HG03196 (cell line): ENCODE measurements around the gene GAS6.
"Not testable (repeated sequence)": the region's sequence is repeated elsewhere in the genome, so short reads cannot be mapped to it uniquely, and the experiment has no call there.

Experiments used
- ATAC-seq: cut with Tn5 transposase; IDR thresholded peaks from one replicate; pipeline ENCODE4 v1.9.1; 2021; ENCODE audit not compliant: unreplicated experiment

GAS6 gene

DNA sequence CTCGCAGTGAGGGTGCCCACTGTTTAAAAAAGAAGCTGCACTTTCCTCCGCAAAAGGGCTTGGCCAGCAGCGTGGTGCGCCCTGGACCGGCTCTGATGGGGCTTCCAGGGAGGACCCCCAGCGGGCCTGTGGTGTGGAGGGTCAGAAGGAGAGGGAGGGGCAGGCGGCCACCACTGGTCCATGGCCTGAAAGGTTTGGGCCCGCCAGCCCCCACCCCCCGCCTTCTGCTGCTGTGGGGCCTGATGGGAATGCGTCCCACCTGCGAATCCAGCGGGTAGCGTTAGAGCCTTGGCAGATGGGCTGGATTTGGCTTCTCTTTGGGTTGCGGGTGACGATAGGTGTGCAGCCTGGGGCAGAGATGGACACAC is 70.2 kb downstream of the GAS6 start:
- no peak for ATAC-seq

DNA sequence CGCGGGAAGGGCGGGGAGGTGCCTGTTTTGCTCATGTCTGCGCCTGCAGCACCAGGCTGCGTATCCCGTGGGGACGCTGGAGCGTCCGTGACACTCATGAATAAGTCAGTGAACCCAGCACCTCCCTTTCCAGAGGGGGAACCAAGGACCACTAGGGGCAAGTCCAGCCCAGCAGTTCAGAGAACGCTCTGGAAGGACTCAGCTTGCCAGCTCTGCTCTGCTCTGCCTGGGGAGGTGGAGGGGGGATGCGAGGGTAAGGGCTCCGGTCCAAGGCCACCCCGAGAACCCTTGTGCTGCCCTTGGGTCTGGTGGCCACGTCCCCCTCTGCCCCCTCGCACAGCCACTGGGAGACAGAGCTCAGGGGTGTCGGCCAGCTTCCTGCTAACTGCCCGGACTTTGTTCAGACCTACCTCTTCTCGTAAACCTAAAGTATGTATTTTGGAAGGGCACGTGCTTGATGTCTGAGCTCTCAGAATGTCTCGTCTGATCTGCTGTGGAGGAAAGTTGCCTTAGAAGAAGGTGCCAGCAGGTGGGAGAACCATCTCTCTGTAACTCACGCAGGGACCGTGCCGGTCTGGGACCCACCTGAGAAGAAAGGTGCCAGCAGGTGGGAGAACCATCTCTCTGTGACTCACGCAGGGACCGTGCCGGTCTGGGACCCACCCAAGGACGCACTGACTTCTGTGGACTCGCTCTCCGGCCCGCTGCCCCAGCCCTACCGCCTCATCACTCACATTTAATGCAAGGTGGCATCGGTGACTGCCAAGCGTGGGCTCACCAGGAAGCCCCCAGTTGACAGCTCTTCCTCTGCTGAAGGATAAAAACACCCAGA is 70.8 kb downstream of the GAS6 start:
- no peak for ATAC-seq

DNA sequence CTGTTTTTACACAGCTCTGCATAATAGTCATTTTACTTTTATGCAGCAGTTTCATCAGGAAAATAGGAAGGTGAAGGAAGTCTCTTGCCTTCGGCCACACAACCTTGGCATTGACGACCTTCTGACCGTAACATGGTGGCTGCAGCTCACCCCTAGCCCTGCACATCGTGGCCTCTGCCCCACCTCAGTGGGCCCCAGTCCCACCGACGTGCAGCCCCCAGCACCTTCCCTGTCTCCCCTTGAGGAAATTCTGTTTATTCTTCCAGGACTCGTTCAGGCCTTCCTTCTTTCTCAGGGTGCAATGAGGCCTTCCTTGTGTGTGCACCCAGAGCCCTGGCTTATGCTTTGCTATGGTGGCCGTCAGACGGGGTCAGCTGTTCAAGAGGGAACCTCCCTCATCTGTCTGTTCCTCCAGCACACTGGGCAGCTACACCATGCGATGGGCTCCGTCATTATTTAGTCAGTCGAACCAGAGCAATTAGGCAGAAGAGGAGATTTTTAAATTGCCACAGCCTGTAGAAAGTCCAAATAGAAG is 71.6 kb downstream of the GAS6 start:
- no peak for ATAC-seq

DNA sequence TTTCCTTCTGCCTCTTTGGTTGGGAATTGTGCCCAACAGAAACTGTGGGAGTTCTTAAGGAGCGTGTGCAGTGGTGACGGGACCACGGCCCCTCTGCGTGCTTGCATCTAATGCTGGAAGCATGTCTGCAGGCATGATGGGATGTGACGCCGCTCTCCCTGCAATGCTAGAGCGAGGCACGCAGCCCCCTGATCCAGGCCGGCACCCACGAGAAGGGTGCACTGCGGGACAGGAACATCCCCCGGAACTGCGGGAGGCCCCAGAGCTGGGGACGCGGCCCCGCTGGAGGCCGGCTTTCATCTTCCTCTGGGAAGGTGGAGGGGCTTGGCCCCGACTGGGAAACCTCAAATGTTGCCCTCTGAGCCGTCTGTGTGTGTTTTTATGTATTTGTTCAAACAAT is 72.1 kb downstream of the GAS6 start:
- no peak for ATAC-seq

DNA sequence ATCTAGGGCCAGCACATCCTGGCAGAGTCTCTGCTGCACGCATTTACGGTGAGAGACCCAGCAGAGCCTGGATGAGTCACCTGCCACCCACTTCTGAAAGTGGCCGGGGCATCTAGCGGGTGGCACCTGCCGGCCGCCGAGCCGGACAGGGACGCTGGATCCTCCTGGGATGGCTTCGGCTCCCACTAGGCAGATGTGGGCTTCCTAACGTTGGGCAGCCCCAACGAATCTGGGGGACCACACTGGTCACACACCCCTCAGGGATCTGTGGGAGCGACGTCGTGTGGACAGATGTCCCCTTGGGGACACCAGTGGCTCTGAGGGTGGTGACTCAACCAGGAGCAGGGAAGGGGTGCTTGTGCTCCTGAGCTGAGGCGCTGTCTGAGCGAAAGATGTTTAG is 72.7 kb downstream of the GAS6 start:
- ATAC-seq, result no peak

DNA sequence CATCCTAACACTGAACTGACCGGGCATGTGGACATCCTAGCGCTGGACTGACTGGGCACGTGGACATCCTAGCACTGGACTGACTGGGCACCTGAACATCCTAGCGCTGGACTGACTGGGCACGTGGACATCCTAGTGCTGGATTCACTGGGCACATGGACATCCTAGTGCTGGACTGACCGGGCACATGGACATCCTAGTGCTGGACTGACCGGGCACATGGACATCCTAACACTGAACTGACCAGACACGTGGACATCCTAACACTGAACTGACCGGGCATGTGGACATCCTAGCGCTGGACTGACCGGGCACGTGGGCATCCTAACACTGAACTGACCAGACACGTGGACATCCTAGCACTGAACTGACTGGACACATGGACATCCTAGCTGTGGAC is 73.9 kb downstream of the GAS6 start:
- not testable (repeated sequence) for ATAC-seq

DNA sequence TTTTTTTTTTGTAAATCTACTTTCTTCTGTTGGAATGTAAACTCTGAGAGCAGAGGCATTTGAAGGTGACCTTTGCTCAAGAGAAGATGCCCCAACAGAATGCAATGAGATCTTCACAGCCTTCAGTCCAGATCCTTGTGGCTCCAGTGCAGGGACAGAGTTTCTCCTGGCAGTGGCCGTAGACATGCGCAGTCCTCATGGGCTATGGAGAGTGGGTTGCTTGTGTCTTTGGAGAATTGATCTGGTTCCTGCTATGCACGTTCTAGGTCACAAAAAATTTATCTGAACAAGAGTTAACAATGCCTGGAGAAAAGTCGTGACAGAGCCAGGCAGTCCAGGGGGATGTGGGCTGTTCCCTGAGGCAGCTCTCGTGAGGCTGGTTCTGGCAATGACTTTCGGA is 74.7 kb downstream of the GAS6 start:
- no peak for ATAC-seq

DNA sequence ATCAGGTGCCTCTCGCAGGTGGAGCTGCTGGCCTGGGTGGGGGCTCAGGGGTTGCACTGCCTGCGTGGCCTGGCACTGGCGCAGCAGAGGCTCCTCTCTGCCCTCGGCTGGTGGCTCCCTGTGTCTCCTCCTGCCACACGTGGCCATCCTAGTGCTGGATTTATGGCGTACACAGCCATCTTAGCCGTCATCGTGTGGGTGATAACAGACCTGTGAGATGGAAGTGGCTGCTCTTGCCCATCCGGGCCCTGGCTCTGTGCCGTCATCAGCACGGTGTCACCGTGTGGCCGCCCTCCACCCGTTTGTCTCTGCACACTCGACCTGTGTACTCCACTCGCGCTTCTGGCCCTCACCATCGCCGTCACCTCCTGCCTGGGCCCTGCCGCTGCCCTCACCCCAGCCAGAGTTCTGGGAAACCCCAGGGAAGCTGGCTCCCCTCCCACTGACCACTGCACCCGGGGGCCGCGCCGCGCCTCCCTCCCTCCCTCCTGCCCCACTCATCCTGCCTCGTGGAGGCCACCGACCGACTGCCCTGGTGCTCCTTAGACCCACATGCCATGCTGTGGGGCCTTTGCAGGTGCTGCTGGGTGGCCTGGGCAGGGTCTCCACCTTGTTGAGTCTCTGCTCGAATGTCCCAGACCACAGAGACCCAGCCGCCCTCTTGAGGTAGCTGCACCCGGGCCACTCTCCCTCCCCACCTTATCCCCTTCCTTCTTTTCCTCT is 75.3 kb downstream of the GAS6 start:
- no peak for ATAC-seq

DNA sequence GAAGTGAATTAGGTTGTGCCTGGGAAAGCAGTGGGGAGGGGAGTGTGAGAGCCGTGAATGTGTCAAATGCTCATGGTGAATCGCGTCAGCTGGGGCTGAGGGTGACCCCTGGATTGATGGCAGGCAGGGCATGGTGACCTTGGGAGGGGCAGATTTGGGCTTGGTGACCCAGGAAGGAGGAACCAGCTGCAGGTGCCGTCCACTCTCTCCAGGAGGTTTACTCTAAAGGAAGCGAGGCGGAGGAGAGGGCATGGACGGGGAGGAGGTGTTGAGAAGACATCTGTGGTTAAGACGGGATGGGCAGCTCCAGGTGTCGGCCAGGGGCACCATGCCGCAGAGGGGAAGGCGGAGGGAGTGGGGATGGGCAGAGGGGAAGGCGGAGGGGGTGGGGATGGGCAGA is 76.2 kb downstream of the GAS6 start:
- no peak for ATAC-seq

DNA sequence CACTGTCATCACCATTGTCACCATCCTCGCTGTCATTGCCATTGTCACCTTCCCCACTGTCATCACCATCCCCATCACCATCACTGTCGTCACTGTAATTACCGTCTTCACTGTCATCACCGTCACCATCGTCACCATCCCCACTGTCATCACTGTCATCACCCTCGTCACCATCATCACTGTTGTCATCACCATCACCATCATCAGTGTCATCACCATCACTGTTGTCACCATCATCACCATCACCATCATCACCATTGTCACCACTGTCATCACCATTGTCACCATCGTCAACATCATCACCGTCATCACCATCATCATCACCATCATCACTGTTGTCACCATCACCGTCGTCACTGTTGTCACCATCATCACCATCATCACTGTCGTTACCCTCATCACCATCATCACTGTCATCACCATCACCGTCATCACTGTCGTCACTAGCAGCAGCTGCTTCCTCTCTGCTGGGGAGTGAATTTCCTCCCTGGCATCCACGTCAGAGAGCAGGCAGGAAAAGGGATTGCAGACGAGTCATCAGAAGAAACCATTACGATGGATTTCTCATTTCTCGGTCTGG is 77.5 kb downstream of the GAS6 start:
- no peak for ATAC-seq

DNA sequence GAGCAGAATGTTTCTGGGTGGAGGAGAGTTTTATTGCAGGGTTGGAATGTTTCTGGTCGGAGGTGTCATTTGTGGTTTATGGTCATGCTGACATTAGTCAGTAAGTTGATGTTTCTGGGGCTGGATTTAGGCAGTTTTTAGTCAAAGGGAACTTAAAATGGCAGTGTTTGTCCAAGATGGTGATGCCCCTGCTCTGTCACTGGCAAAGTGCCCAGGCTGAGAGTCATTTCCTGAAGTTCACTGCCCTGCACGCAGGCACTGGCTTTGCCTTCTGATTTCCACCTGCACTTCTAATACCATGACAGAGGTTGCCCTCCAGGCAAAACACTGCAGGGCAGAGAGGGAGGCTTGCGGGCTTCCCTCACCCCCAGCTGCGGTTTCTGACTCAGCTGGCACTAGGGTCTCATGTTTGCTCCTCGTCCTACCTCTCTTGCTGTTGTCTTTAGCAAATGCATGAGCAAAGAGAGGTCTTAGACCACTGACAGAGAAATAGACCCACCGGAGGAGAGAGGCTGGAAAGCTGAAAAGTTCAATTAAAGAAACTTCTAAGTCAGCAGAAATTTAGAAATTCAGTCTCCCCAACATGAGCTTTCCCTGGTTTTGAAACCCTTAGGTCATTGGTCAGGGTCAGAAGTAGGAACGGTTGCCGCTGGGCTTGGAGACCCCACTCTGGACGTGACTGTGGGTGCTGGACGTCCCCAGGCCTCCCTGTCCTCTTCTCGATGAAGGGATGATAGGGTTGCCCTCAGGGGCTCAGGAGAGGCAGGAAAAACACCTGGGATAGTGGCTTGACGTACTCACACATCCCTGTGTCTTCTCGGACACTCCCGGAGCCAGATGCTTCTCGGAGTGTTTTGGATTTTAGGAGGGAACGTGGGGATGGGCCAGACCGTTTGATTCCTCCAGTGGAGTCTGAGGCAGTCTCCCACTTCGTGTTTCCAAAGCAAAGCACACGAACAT is 78.5 kb downstream of the GAS6 start:
- no peak for ATAC-seq

DNA sequence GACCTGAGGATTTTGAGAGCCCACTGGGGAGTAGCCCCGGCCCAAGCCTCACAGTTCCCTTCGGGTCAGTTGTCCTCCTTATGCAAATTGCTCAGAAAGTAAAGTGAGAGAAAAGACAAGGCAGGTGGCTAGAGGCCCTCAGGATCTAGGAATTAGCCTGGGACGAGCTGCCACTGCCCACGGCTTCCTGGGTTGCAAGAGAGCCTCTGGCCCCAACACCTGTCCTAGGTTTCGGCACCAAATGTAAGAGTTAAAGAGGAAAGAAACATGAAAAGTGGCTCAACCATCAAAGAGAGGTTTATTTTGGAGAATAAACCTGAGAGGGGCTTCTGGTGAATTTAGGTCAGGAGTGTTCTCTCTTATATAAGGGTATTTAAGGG is 79.2 kb downstream of the GAS6 start:
- no peak for ATAC-seq

DNA sequence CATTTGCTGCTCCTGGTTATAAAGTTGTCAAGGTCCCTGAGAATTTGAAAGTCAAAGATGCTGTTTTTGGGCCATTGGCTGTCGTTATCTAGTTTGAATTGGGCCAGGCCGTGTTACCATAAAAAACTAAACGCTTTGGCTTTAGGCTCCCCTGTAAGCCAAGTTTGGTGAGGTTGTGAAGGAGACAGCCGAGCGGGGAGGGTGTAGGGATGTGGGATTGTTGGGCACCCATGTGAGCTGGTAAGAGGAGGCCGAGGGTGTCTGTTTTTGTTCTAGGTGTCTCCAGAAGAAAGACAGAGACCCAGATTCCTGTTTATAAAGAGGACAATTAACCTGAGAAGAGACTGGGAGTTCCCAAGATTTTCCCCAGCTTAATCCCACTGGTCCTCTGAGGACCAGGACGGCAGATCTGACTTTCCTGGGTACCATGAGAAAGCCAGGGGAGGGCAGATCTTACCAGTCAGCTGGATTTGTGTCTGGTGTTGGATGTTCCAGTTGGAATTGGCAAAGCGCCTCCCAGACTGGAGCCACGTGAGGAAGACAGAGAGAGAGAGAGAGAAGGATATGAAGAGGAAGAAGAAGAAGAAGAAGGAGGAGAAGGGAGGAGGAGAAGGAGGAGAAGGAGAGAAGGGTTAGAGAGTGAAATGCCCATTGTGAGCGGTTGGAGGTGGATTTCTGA is 79.8 kb downstream of the GAS6 start:
- no peak for ATAC-seq

DNA sequence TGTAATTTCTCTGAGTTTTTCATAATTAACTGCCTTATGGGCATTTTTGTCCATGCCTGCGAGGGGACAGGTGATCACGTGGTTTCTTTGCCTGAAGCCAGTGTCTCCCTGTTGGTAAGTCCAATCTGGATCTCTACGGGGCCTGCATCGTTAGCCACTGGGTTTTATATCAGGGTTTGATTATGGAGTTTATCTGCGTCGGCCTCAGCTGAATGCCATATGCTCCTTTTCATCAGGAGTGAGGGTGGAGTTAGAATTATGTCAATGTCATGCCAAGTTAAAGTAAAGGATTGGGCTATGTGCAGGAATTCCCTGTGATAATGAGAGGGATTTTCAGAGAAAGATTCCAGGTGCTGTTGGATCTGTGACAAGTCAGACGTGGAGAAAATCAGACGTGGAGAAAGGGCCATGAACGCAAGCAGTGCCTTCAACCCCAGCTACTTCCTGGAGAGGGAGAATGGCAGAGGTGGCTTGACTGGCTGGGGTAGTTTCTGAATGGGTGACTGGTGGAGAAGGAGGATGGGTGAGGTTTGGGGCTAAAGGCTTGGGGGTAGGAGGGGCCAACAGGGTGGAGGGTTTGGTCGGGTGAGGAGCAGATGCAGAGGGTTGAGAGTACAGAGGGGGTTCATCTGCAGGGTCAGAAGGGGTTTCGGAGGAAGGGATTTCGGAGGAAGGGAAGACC is 80.5 kb downstream of the GAS6 start:
- no peak for ATAC-seq

DNA sequence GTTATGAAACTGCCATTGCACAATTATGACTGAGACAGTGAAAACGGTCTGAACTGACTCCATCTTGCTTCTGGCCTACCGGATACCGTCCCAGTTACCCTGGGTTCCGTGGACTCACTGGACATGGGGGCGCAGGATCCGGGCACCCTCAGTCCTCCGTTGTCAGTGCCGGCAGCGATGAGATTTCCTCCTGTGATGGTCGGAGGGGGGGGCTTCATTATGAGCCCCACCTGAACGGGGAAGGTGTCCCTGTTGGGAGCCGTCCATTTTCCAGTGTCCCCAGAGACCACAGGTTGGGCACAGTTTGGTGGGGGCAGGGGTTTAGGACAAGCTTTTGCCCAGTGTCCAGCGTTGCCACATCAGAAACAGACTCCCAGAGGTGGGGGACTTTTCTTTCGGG is 81.4 kb downstream of the GAS6 start:
- no peak for ATAC-seq

DNA sequence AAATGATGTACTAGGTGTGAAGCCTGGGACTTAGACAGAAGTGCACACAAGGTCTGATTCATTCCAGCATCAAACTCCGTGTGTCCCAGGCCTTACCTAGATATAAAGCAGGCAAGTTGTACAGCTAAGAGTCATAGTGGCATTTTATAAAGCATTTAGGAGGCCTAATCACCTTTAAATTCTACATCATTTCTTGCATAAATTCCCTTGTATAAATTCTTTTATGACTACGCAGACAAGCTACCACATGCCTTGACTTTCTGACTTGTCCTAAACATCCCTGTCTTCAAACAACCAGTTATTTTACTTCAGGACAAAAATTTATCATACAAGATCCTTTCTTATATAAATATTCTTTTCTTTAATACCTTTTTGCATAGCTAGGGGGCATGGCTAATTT is 82.3 kb downstream of the GAS6 start:
- no peak for ATAC-seq

DNA sequence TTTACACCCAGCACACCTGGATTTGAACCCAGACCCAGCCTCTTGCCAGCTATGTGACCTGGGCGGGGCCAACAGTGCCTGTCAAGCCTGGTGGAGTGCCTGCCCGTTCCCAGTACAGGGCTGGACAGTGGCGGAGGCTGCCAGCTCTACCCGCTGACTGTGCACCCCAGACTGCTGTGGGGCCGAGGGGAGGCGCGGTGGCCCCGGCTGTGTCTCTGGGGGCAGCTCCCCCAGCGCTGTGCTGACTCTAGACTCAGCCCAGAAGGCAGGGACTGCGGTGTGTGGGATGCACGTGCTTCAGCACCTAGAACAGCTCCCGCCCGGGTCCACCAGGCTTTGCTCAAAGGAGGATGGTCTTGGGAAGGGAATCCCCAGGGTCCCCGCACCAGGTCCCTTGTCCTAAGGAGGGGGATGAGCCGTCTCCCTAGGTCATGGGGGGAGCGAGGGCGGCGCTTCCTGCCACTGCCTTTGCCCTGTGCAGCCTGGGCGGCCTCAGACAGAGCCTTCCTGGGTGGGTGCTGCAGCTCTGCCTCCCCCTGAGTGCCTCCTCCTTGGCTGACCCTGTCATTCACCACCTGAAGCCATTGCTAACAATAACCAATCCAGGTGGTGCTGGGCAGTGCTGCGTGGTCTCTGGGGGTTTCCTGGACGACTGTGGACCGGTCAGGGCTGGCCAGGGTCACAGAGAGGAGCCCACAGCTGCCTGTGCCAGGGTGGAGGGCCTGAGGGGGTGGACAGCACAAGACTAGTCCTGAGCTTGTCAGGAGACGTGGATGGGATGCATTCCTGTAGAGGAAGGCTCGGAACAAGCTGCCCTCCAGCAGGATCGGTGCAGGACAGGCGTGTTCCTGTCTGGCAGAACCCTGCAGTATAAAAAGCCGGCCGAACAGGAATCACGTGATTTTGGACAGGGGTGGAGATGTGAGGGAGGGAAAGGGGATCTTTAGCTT is 86.3 kb downstream of the GAS6 start:
- ATAC-seq, result no peak

DNA sequence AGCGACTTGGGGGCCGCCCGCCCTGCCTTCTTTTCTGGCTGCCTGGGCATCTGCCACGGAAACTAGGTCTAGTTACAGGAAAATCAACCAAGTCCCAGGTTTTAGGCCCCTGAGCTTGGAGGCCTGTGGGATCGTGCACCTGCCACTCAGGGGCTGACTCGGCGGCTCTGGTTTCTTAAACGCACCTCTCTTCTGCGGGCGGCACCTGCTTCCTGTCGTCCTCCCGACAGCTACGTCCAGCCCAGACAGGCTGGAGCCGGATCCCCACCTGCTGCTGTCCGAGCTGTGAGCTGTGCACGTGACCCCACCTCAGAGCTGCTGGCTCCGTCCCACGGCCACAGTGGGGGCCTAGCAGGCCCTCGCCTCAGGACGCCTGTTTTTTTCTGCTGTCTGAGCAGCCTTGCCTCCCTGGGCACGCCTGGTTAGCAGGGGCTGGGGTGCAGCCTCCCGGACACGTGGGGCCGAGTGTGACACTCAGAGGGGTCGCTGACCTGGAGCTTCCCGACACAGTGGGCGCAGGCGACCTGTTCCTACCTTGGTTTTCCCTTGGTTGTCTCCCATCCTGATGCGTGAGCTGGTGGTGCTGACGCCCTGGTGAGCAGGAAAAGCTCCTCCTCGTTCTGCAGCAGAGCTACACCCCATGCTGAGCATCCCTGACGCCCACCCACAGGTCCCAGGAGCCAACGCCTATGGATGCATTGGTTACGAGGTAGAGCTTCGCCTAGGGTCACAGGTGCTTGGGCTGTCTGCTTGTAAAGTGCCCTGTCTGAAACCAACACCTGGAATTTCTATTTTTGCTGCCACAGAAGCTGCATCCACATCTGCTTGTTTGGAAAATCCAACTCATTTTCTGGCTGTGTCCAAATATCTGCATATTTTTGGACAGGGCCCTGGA is 87.4 kb downstream of the GAS6 start:
- ATAC-seq, result no peak
